Panc1 (cell line): ENCODE results near the gene INAFM1.
A peak's percentile ranks its signal among the peaks of the same experiment; 100 is the strongest.

Source experiments
- CTCF ChIP-seq: fragments of 450-650 bp; IDR thresholded peaks from 2 replicates; pipeline ENCODE4 v1.5.1; 2017; ENCODE audit warnings: mild to moderate bottlenecking
- POLR2AphosphoS5 ChIP-seq: IDR thresholded peaks from 2 replicates; pipeline ENCODE4 v1.6.1; 2012; ENCODE audit warnings: mild to moderate bottlenecking, low read depth, low read length, moderate library complexity
- REST ChIP-seq, 2 experiments: IDR thresholded peaks; 2 replicates each; pipeline ENCODE4 v1.6.1; 2011 to 2012; ENCODE audit warnings: low read depth in 2 of 2, control low read depth in 1 of 2, low read length in 1 of 2, mild to moderate bottlenecking in 1 of 2, moderate library complexity in 1 of 2; ENCODE audit not compliant: insufficient read depth in 1 of 2
- TCF7L2 ChIP-seq: IDR thresholded peaks from 2 replicates; pipeline ENCODE4 v1.6.1; 2011; ENCODE audit warnings: mild to moderate bottlenecking, low read depth, low read length, inconsistent platforms

GRCh38 chr19:47231215-47232054, 43.2 kb upstream of the INAFM1 start:
- TF ChIP-seq CTCF (no peak), POLR2AphosphoS5 (no peak), REST (IDR thresholded peaks at IDR 0.05; ENCODE audit: insufficient read depth in 1 of 2, low read depth in 2 of 2, low read length in 1 of 2) (peak in 1 of 2 experiments; percentile 57; a peak in 1 of 4 replicates), TCF7L2 (no peak)
